ENCODE measurements around the gene MAPKBP1.

The MAPKBP1 gene

GRCh38 chr15:41788262-41788661 is 14.0 kb downstream of the MAPKBP1 start:
- DNase-seq = no peak

GRCh38 chr15:41789236-41789635 is 15.0 kb downstream of the MAPKBP1 start:
- DNase-seq = no peak

GRCh38 chr15:41789662-41790061 is 15.4 kb downstream of the MAPKBP1 start:
- DNase-seq = no peak

- no peak for DNase-seq
Observed at GRCh38 chr15:41790169-41790568, 15.9 kb downstream of the MAPKBP1 start.

- DNase-seq = peak; percentile 62
Observed at GRCh38 chr15:41790756-41791546, 16.7 kb downstream of the MAPKBP1 start.

- no peak for DNase-seq
Observed at GRCh38 chr15:41791547-41791937, 17.3 kb downstream of the MAPKBP1 start.

- DNase-seq = no peak
Observed at GRCh38 chr15:41792000-41792637, 17.8 kb downstream of the MAPKBP1 start.

- no peak for DNase-seq
Observed at GRCh38 chr15:41794081-41794480, 19.8 kb downstream of the MAPKBP1 start.

GRCh38 chr15:41795996-41796856 is 21.9 kb downstream of the MAPKBP1 start:
- DNase-seq = peak; percentile 87

- DNase-seq = no peak
Observed at GRCh38 chr15:41797201-41797944, 23.1 kb downstream of the MAPKBP1 start.

- no peak for DNase-seq
Observed at GRCh38 chr15:41798607-41799487, 24.6 kb downstream of the MAPKBP1 start.

GRCh38 chr15:41799488-41799805 is 25.2 kb downstream of the MAPKBP1 start:
- DNase-seq = no peak

GRCh38 chr15:41801185-41801584 is 26.9 kb downstream of the MAPKBP1 start:
- no peak for DNase-seq

- DNase-seq = peak; percentile 39
Observed at GRCh38 chr15:41801850-41802455, 27.7 kb downstream of the MAPKBP1 start.

GRCh38 chr15:41804361-41804760 is 30.1 kb downstream of the MAPKBP1 start:
- no peak for DNase-seq

GRCh38 chr15:41804916-41805666 is 30.8 kb downstream of the MAPKBP1 start:
- no peak for DNase-seq

GRCh38 chr15:41805711-41806110 is 31.4 kb downstream of the MAPKBP1 start:
- DNase-seq = no peak

GRCh38 chr15:41806291-41807181 is 32.3 kb downstream of the MAPKBP1 start:
- DNase-seq = no peak

- no peak for DNase-seq
Observed at GRCh38 chr15:41809121-41809520, 34.8 kb downstream of the MAPKBP1 start.

Data from fibroblast of skin of abdomen (primary cell).